ENCODE data around the gene AIG1.

DNA sequence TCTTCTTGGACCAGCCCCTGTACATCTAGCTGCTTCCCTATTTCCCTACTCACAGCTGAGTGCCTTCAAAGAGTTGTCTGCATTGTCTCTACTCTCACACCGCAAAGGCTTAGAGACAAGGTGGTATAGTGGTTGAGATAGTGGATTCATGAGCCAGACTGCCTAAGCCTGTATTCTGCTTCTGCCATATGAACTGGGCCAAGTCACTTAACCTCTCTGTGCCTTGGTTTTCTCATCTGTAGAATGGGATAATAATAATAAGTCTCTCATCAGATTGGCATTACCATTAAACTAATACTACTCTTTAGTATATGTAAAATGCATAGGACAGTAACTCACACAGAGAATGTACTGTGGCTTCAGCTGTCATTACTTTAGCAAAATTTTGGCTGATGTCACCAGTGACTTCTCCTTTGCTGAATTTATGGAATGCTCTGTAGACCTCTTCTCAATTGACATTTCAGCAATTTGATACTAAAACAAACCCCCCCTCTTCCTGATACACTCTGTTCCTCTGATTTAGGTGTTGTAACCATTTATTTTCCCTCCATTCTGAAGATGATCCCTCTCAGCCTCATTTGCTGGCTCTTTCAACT is 233.7 kb downstream of the AIG1 start:
- TF ChIP-seq, protein P1, sequence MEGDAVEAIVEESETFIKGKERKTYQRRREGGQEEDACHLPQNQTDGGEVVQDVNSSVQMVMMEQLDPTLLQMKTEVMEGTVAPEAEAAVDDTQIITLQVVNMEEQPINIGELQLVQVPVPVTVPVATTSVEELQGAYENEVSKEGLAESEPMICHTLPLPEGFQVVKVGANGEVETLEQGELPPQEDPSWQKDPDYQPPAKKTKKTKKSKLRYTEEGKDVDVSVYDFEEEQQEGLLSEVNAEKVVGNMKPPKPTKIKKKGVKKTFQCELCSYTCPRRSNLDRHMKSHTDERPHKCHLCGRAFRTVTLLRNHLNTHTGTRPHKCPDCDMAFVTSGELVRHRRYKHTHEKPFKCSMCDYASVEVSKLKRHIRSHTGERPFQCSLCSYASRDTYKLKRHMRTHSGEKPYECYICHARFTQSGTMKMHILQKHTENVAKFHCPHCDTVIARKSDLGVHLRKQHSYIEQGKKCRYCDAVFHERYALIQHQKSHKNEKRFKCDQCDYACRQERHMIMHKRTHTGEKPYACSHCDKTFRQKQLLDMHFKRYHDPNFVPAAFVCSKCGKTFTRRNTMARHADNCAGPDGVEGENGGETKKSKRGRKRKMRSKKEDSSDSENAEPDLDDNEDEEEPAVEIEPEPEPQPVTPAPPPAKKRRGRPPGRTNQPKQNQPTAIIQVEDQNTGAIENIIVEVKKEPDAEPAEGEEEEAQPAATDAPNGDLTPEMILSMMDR (IDR thresholded peaks at IDR 0.05; ENCODE audit: poor library complexity) = no peak
- no peak for TF ChIP-seq EZH2 (IDR thresholded peaks at IDR 0.05; ENCODE audit: borderline replicate concordance)
- TF ChIP-seq EZH2phosphoT487 (IDR thresholded peaks at IDR 0.05; ENCODE audit: low read depth, severe bottlenecking, unreplicated experiment) = no peak

Data from hepatocyte (in vitro differentiated cells).